ENCODE results near the gene CHD6. TPM values are rescaled to one million over a fixed set of nuclear protein-coding genes. Genes with fewer than 3 reads are reported as not detected.

Gene CHD6
- total and polyA plus RNA-seq, 2 of the 13 experiments (the other 11 are each of a cell fraction or from before 2014, with no cell fraction given) = 14.4 to 52.0 TPM

GRCh38 chr20:41452226-41452625 lies 166.0 kb downstream of the CHD6 start:
- 97% methylated on average over 6 of the region's 6 CpGs for WGBS (ENCODE audit: low lambda C conversion rate)
- intact Hi-C loops (cut with micrococcal nuclease; ENCODE audit: unreplicated experiment) (no loop called here), in situ Hi-C loops (cut with HindIII; ENCODE audit: extremely low pct_ligation_motif_present, low pct_unique_long_range_greater_than_20kb) (no loop called here)
- Histone ChIP-seq H3K9me3 (ENCODE audit: low read length) (no peaks in the 10 kb centered on the region), H3K27ac (ENCODE audit: extremely low read length, insufficient read depth, low read length) (no peak overlapping the region), H3K9ac (ENCODE audit: insufficient read depth, low read depth, low read length) (no peak overlapping the region), H2AFZ (ENCODE audit: low read length) (no peak overlapping the region), H3K79me2 (ENCODE audit: insufficient read depth, low read length) (no peaks in the 10 kb centered on the region), H3K27me3 (ENCODE audit: control insufficient read depth in 1 of 2, insufficient read depth in 2 of 2, low read length in 2 of 2) (no peaks in the 10 kb centered on the region), H3K36me3 (replicated peaks in 1 of 2; ENCODE audit: control insufficient read depth in 1 of 2, insufficient read depth in 2 of 2, low read length in 2 of 2) (peaks cover 49 to 84% of the 10 kb centered on the region in 2 experiments), H3K4me1 (ENCODE audit: insufficient read depth, low read length) (no peaks in the 10 kb centered on the region), H3K4me3 (replicated peaks in 1 of 3; ENCODE audit: insufficient read depth in 1 of 3, low read depth in 2 of 3, low read length in 3 of 3) (no peak overlapping the region), H4K20me1 (ENCODE audit: insufficient read depth, low read length) (no peaks in the 10 kb centered on the region), H3K4me2 (ENCODE audit: low read depth, low read length) (no peak overlapping the region)
- DNase-seq (ENCODE audit: low spot score) (no peak), FAIRE-seq (no peak), ATAC-seq (no peak)
- ChIA-PET POLR2A (no interaction called here), CTCF (ENCODE audit: low intra/inter-chr PET ratio, low total read pairs) (no interaction called here)
- TF ChIP-seq KLF12 (CRISPR knock-in tag; IDR thresholded peaks at IDR 0.05; ENCODE audit: borderline replicate concordance) (no peak), ATF7 (IDR thresholded peaks at IDR 0.05) (no peak), ATF7 (CRISPR knock-in tag; IDR thresholded peaks at IDR 0.05) (0 out of 2 replicates have a peak, but pooled peaks have one; percentile 12), BHLHE40 (IDR thresholded peaks at IDR 0.05; ENCODE audit: low read length) (0 out of 2 replicates have a peak, but pooled peaks have one; percentile 8)
- BruUV-seq (replicated peaks) = no TSS peak

- H3K4me3 ChIP-seq (replicated peaks in 1 of 3; ENCODE audit: insufficient read depth in 1 of 3, low read depth in 2 of 3, low read length in 3 of 3) = no peak overlapping the region
- peaks cover 43 to 81% of the 10 kb centered on the region in 2 experiments for H3K36me3 ChIP-seq (replicated peaks in 1 of 2; ENCODE audit: control insufficient read depth in 1 of 2, insufficient read depth in 2 of 2, low read length in 2 of 2)
- H3K9me3 ChIP-seq (ENCODE audit: low read length) = no peaks in the 10 kb centered on the region
- H3K4me2 ChIP-seq (ENCODE audit: low read depth, low read length) = no peak overlapping the region
- ATAC-seq (no peak), FAIRE-seq (no peak), DNase-seq (ENCODE audit: low spot score) (no peak)
- ChIA-PET POLR2A (no interaction called here), CTCF (ENCODE audit: low intra/inter-chr PET ratio, low total read pairs) (no interaction called here)
- H4K20me1 ChIP-seq (ENCODE audit: insufficient read depth, low read length) = no peaks in the 10 kb centered on the region
- H3K27me3 ChIP-seq (ENCODE audit: control insufficient read depth in 1 of 2, insufficient read depth in 2 of 2, low read length in 2 of 2) = no peaks in the 10 kb centered on the region
- H3K27ac ChIP-seq (ENCODE audit: extremely low read length, insufficient read depth, low read length) = no peak overlapping the region
- intact Hi-C loops (cut with micrococcal nuclease; ENCODE audit: unreplicated experiment) = no loop called here
- H3K4me1 ChIP-seq (ENCODE audit: insufficient read depth, low read length) = no peaks in the 10 kb centered on the region
- 89% methylated on average over 2 of the region's 2 CpGs for WGBS (ENCODE audit: low lambda C conversion rate)
- no TSS peak for BruUV-seq (replicated peaks)
- in situ Hi-C loops (cut with HindIII; ENCODE audit: extremely low pct_ligation_motif_present, low pct_unique_long_range_greater_than_20kb) = no loop called here
- H3K9ac ChIP-seq (ENCODE audit: insufficient read depth, low read depth, low read length) = no peak overlapping the region
- H2AFZ ChIP-seq (ENCODE audit: low read length) = no peak overlapping the region
- H3K79me2 ChIP-seq (ENCODE audit: insufficient read depth, low read length) = no peaks in the 10 kb centered on the region
- no peak for TF ChIP-seq ZNF883 (CRISPR knock-in tag; IDR thresholded peaks at IDR 0.05; ENCODE audit: not compliant biosample characterization)
- no peak for TF ChIP-seq ZNF225 (CRISPR knock-in tag; IDR thresholded peaks at IDR 0.05)
- TF ChIP-seq ZSCAN30 (CRISPR knock-in tag; IDR thresholded peaks at IDR 0.05) = no peak
- TF ChIP-seq ZNF720 (CRISPR knock-in tag; IDR thresholded peaks at IDR 0.05) = no peak
- TF ChIP-seq SKIL (CRISPR knock-in tag; IDR thresholded peaks at IDR 0.05; ENCODE audit: borderline replicate concordance) = no peak
- TF ChIP-seq ZNF142 (CRISPR knock-in tag; IDR thresholded peaks at IDR 0.05) = no peak
These were observed 171.2 kb downstream of the CHD6 start for GRCh38 chr20:41447006-41447405.

All from HepG2 (cell line).